Hematopoietic multipotent progenitor cell treated with erythropoietin and hydrocortisone succinate and interleukin-3 and kit ligand, for 6 days (in vitro differentiated cells): ENCODE measurements around the gene RABGGTA.

Experiments used
- DNase-seq: peaks from one replicate; pipeline ENCODE4 v3.0.0-alpha.2; 2015

Gene RABGGTA, protein sequence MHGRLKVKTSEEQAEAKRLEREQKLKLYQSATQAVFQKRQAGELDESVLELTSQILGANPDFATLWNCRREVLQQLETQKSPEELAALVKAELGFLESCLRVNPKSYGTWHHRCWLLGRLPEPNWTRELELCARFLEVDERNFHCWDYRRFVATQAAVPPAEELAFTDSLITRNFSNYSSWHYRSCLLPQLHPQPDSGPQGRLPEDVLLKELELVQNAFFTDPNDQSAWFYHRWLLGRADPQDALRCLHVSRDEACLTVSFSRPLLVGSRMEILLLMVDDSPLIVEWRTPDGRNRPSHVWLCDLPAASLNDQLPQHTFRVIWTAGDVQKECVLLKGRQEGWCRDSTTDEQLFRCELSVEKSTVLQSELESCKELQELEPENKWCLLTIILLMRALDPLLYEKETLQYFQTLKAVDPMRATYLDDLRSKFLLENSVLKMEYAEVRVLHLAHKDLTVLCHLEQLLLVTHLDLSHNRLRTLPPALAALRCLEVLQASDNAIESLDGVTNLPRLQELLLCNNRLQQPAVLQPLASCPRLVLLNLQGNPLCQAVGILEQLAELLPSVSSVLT

GRCh38 chr14:24271134-24271833, at the start of gene RABGGTA:
Gene RABGGTA (minus strand): TSS chr14:24271597. CDS start chr14:24271115, 482 bp downstream.
- DNase-seq: peak; percentile 92

GRCh38 chr14:24317141-24317928, 45.9 kb upstream of the RABGGTA start:
- no peak for DNase-seq

- DNase-seq: no peak
Observed at GRCh38 chr14:24316597-24316950, 45.2 kb upstream of the RABGGTA start.

DNA sequence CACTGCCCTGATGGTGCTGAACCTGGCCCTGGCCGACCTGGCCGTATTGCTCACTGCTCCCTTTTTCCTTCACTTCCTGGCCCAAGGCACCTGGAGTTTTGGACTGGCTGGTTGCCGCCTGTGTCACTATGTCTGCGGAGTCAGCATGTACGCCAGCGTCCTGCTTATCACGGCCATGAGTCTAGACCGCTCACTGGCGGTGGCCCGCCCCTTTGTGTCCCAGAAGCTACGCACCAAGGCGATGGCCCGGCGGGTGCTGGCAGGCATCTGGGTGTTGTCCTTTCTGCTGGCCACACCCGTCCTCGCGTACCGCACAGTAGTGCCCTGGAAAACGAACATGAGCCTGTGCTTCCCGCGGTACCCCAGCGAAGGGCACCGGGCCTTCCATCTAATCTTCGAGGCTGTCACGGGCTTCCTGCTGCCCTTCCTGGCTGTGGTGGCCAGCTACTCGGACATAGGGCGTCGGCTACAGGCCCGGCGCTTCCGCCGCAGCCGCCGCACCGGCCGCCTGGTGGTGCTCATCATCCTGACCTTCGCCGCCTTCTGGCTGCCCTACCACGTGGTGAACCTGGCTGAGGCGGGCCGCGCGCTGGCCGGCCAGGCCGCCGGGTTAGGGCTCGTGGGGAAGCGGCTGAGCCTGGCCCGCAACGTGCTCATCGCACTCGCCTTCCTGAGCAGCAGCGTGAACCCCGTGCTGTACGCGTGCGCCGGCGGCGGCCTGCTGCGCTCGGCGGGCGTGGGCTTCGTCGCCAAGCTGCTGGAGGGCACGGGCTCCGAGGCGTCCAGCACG, 44.6 kb upstream of the RABGGTA start:
- DNase-seq: peak; percentile 61

- DNase-seq: no peak
Observed at GRCh38 chr14:24315243-24315806, 43.9 kb upstream of the RABGGTA start.

DNA sequence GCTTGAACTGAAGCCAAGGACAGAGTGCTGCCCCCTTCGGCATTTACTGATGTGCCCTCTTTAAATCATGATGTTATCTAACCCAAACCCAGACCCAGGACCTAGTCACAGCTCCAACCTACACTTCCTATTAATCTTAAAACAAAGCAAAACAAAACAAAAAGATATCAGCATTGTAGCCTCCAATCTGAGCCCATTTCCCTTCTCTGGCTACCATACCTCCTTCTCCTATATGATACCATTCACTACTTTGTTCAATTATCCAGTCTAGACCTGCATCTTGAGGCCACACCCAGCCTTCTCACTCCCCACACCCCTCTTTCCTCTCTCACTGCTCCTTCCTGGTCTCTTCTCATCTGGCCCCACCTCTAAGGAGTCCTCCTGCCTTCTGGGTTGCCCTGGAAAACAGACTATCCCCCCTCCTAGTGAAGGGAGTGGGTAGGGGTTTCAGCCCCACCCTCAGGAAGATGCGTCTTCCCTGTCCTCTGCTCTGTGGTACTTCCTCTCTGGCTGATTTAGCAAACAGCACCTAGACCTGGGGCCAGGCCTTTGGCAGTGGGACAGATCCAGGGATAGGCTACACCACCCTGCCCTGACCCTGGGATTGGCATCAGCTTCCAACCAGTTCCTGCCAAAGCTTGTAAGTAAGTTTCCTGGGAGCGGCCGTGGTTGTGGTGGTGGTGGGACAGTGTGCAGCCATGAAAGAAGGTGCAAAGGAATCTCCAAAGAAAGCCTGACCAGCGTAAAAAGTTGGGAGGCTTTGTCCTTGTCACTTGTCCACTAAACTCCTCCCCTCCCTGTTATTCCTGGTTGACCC, 43.2 kb upstream of the RABGGTA start:
- DNase-seq: no peak

DNA sequence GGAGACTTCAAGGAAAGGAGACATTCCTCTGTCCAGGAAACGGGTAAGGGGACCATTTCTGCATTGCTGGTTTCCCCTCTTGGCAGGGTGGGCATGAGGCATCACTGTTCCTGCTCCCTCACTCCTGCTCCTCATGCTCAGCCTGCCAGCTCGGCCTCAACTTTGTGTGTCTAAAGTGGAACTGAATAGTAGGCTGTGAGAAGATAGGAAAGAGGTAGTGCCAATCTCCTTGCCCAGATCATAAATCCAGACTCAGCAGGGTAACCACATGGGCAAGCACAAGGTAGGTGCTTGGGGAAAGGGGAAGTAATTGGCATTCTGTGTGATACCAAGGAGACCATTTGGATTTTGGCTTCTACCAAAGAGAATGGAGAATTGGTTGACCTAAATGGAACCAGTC, 42.5 kb upstream of the RABGGTA start:
- peak; percentile 55 for DNase-seq

DNA sequence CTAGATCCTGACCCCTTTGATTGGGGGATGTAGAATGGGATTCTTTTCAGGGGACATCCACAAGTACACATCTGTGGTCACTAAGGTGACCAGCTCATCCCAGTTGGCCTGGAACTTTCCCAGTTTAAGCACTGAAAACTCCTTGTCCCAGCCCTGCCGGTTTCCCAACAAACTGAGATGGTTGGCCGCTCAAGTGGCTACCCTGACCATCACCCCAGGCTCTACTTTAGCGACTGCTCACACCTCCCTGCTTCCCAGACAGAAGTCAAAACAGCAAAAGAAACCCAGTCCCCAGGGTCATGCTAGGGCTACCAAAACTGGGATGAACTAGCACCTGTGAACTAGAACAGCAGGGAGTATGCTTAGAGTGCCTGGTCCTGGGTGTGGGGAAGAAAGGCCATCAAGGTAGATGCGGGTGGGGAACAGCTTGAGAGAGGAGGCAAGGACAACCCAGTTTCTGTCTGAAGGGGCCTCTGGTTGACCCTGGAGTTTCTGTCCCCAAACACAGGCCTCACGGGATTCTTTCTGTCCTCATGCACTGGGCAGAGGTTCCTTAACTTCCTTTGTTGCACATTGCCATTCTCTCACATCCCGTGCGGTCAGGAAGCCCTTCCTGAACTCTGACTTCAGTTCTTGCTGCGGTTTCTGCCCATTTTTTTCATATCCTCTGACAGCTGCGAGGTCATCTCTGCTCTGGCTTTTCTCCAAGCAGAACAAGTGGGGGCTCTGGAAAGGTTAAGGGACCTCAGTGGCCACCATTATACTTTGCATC, 41.5 kb upstream of the RABGGTA start:
- peak; percentile 78 for DNase-seq

- DNase-seq: peak; percentile 56
Observed at GRCh38 chr14:24311837-24312615, 40.6 kb upstream of the RABGGTA start.

DNA sequence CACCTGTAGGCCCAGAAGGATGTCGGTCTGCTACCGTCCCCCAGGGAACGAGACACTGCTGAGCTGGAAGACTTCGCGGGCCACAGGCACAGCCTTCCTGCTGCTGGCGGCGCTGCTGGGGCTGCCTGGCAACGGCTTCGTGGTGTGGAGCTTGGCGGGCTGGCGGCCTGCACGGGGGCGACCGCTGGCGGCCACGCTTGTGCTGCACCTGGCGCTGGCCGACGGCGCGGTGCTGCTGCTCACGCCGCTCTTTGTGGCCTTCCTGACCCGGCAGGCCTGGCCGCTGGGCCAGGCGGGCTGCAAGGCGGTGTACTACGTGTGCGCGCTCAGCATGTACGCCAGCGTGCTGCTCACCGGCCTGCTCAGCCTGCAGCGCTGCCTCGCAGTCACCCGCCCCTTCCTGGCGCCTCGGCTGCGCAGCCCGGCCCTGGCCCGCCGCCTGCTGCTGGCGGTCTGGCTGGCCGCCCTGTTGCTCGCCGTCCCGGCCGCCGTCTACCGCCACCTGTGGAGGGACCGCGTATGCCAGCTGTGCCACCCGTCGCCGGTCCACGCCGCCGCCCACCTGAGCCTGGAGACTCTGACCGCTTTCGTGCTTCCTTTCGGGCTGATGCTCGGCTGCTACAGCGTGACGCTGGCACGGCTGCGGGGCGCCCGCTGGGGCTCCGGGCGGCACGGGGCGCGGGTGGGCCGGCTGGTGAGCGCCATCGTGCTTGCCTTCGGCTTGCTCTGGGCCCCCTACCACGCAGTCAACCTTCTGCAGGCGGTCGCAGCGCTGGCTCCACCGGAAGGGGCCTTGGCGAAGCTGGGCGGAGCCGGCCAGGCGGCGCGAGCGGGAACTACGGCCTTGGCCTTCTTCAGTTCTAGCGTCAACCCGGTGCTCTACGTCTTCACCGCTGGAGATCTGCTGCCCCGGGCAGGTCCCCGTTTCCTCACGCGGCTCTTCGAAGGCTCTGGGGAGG, 39.5 kb upstream of the RABGGTA start, which contains the start of gene LTB4R:
TSS of gene LTB4R (plus strand) at position 857 of the 959 bp plus-strand sequence. CDS start 4,150 bp downstream, outside the sequence.
- DNase-seq: peak; percentile 83

GRCh38 chr14:24310265-24310645, 38.9 kb upstream of the RABGGTA start:
- DNase-seq: peak; percentile 93

DNA sequence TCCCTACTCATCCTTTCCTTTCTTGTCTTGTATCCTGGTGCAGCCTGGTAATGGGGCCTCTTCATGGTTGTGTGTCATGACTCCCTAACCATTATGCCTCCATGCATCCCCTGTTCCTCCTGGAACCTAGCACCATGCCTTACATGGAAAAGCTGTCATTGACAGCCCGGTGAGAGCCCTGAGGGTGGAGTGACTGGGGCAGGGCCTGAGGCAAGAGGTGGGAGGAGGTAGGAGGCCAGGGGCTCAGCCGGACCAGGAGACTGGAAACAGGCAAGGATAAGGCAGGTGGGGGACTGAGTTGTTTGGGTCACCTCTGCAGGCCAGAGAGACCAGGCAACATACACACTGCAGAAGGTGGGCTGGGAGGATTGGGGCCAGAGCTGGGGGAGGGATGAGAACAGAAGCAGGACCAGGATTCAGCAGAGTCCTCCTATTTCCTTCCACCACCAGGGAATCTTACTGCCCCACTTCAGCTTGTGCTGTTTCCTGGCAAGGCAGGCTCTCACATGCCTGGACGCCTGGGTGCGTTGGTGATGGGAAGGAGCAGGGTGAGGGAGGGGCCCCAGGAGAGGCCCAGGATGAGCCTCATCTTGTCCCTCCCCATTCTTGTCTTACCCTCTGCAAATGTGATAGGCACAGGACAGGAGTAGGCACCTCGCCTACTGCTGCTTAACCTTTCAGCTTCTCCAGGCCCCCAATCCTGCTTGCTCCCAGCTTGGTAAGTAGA, 38.3 kb upstream of the RABGGTA start, which contains the start of gene LTB4R2:
TSS of gene LTB4R2 (plus strand) at position 603 of the 727 bp plus-strand sequence. CDS start 525 bp downstream, outside the sequence.
- no peak for DNase-seq

GRCh38 chr14:24308342-24309124, 37.1 kb upstream of the RABGGTA start:
- DNase-seq: no peak

- DNase-seq: peak; percentile 85
Observed at GRCh38 chr14:24307575-24308341, 36.4 kb upstream of the RABGGTA start, which contains the start of gene CIDEB. Gene CIDEB (minus strand): TSS chr14:24307977. CDS start chr14:24307858, 119 bp downstream.

GRCh38 chr14:24307156-24307574, 35.8 kb upstream of the RABGGTA start:
- no peak for DNase-seq
